Hair follicular keratinocyte (primary cell): ENCODE data around the gene FAM209B. TPM values are rescaled to one million over a fixed set of nuclear protein-coding genes. Genes with fewer than 3 reads are reported as not detected.

Source experiments
- total RNA-seq: library from RNA; depleted of rRNA; stranded (reverse); fragments of >200 nt; gene quantifications from 2 replicates; pipeline ENCODE4 v1.2.3, GENCODE V29; 2015

FAM209B gene, protein sequence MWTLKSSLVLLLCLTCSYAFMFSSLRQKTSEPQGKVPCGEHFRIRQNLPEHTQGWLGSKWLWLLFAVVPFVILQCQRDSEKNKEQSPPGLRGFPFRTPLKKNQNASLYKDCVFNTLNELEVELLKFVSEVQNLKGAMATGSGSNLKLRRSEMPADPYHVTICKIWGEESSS
- not detected in 2 replicates for total RNA-seq

GRCh38 chr20:56532946-56533345, at the start of gene FAM209B:
Gene FAM209B, plus strand, starts transcription at chr20:56533246. Its CDS starts 96 bp downstream, at chr20:56533342.

DNA sequence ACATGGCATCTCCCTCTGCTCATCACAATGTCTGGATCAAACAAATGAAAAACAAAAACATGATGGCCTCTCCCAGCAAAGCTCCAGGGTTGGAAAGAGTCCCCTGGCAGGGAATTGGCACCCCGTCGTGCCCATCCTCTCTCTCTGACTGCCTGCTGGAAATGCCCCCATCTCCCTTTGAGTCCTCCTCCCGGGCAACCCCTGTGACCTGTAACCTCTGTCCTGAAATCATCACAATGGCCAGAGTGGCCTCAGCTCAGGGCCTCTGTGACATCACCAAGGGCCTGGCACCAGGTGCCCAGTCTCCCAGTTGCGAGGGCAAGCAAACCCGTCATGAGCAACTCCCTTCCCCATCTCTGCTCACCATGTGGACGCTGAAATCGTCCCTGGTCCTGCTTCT, 8.6 kb upstream of the FAM209B start, which contains the start of gene FAM209A:
Gene FAM209A, plus strand, starts transcription at position 301 of the 400 bp plus-strand sequence. Its CDS starts 65 bp downstream, at position 366.

Other genes with a start within 250 kb of the FAM209B start
- 28.9 and 43.7 TPM in 2 replicates for gene FAM210B, start 174.3 kb upstream of the FAM209B start, total RNA-seq
- 26.2 and 71.2 TPM in 2 replicates for gene AURKA, start 141.0 kb upstream of the FAM209B start, total RNA-seq
- 20.5 and 35.5 TPM in 2 replicates for gene CSTF1, start 140.6 kb upstream of the FAM209B start, total RNA-seq
- not detected in 2 replicates for gene CASS4, start 121.0 kb upstream of the FAM209B start, total RNA-seq
- 46.3 and 56.2 TPM in 2 replicates for gene RTF2, start 64.6 kb upstream of the FAM209B start, total RNA-seq
- gene FAM209A, start 8.5 kb upstream of the FAM209B start, total RNA-seq: not detected in 2 replicates
- gene TFAP2C, start 96.1 kb downstream of the FAM209B start, total RNA-seq: 7.3 and 13.3 TPM in 2 replicates